ENCODE results near the gene TRIM54.
"Not testable (repeated sequence)": the region's sequence is repeated elsewhere in the genome, so short reads cannot be mapped to it uniquely, and the experiment has no call there.

The TRIM54 gene

GRCh38 chr2:27315122-27315521 is 32.9 kb downstream of the TRIM54 start:
- no peak for DNase-seq

- DNase-seq: no peak
Observed at GRCh38 chr2:27316655-27317412, 34.6 kb downstream of the TRIM54 start.

GRCh38 chr2:27319839-27320238 is 37.6 kb downstream of the TRIM54 start:
- not testable (repeated sequence) for DNase-seq

GRCh38 chr2:27320958-27321543 is 38.8 kb downstream of the TRIM54 start:
- peak in 1 of 2 experiments; percentile 8 for DNase-seq

GRCh38 chr2:27322301-27322765 is 40.1 kb downstream of the TRIM54 start:
- DNase-seq: peak; percentile 52 to 54

GRCh38 chr2:27322766-27323595 is 40.8 kb downstream of the TRIM54 start, which contains the start of gene MPV17:
Gene MPV17 (minus strand): TSS chr2:27323097. CDS start chr2:27322517, 580 bp downstream.
- peak; percentile 86 to 89 for DNase-seq

GRCh38 chr2:27323596-27324285 is 41.5 kb downstream of the TRIM54 start:
- DNase-seq: peak in 1 of 2 experiments; percentile 64

- DNase-seq: no peak
Observed at GRCh38 chr2:27324720-27325119, 42.5 kb downstream of the TRIM54 start.

- DNase-seq: no peak
Observed at GRCh38 chr2:27335311-27335710, 53.1 kb downstream of the TRIM54 start.

GRCh38 chr2:27336173-27336572 is 53.9 kb downstream of the TRIM54 start:
- no peak for DNase-seq

- DNase-seq: no peak
Observed at GRCh38 chr2:27347641-27348040, 65.4 kb downstream of the TRIM54 start.

- no peak for DNase-seq
Observed at GRCh38 chr2:27350106-27350693, 68.0 kb downstream of the TRIM54 start.

GRCh38 chr2:27351802-27352598 is 69.8 kb downstream of the TRIM54 start:
- no peak for DNase-seq

- not testable (repeated sequence) for DNase-seq
Observed at GRCh38 chr2:27353386-27353761, 71.1 kb downstream of the TRIM54 start.

GRCh38 chr2:27353762-27354596 is 71.8 kb downstream of the TRIM54 start:
- DNase-seq: peak in 1 of 2 experiments; percentile 20

GRCh38 chr2:27354597-27354927 is 72.3 kb downstream of the TRIM54 start:
- no peak for DNase-seq

- DNase-seq: peak; percentile 62 to 68
Observed at GRCh38 chr2:27356056-27356381, 73.8 kb downstream of the TRIM54 start.

- DNase-seq: peak; percentile 94 to 95
Observed at GRCh38 chr2:27356382-27357181, 74.4 kb downstream of the TRIM54 start, which contains the start of gene GTF3C2. Gene GTF3C2 (minus strand): TSS chr2:27356764. CDS start chr2:27343554, 13,210 bp downstream.

Measured in Kasumi-1 (cell line).